Naive thymus-derived CD8-positive, alpha-beta T cell (primary cell): ENCODE data around the gene UMAD1. TPM values are rescaled to one million over a fixed set of nuclear protein-coding genes. Genes with fewer than 3 reads are reported as not detected.
A peak's percentile ranks its signal among the peaks of the same experiment; 100 is the strongest.
"Not testable (repeated sequence)": the region's sequence is repeated elsewhere in the genome, so short reads cannot be mapped to it uniquely, and the experiment has no call there.

Experiments used
- ATAC-seq, 2 donors: fragments of 150-1000 bp; cut with Tn5 transposase in 1 of 2; sonication (Bioruptor Pico), chemical (Tn5 transposase) in 1 of 2; 1 replicate in 1 of 2; 2 replicates in 1 of 2; pipeline ENCODE4 v1.10.0; 2021; ENCODE audit warnings: mild to moderate bottlenecking in 2 of 2, moderate library complexity in 2 of 2
- POLR2A ChIA-PET: fragments of 350-600 bp; sonication (Branson Sonifier 250); formaldehyde crosslinking; loops from one replicate; lab custom pipeline; 2021; ENCODE audit warnings: antibody characterized with exemption; lab: Charles Lee
- DNase-seq, 10 donors: peaks; one replicate each; pipeline versions ENCODE4 v3.0.0 to v3.0.0-alpha.2; 2020 to 2022
- H3K27ac Mint-ChIP-seq, 10 donors: one replicate each; pipeline ENCODE4 v1.8.0; 2020 to 2022; ENCODE audit warnings: mild to moderate bottlenecking in 10 of 10, mixed read lengths in 10 of 10, moderate library complexity in 4 of 10, inconsistent platforms in 1 of 10
- H3K27me3 Mint-ChIP-seq, 5 donors: one replicate each; pipeline ENCODE4 v1.8.0; 2021 to 2022; ENCODE audit warnings: mixed read lengths in 5 of 5
- H3K36me3 Mint-ChIP-seq, 3 donors: one replicate each; pipeline ENCODE4 v1.8.0; 2020 to 2022; ENCODE audit warnings: mixed read lengths in 3 of 3, mild to moderate bottlenecking in 2 of 3, inconsistent platforms in 1 of 3
- H3K4me1 Mint-ChIP-seq, 4 donors: one replicate each; pipeline ENCODE4 v1.8.0; 2021 to 2022; ENCODE audit warnings: mixed read lengths in 4 of 4
- H3K4me3 Mint-ChIP-seq, 10 donors: one replicate each; pipeline ENCODE4 v1.8.0; 2020 to 2022; ENCODE audit warnings: mild to moderate bottlenecking in 10 of 10, mixed read lengths in 10 of 10, moderate library complexity in 6 of 10, inconsistent platforms in 1 of 10
- H3K9me3 Mint-ChIP-seq, 9 donors: one replicate each; pipeline ENCODE4 v1.8.0; 2020 to 2022; ENCODE audit warnings: mixed read lengths in 9 of 9, mild to moderate bottlenecking in 3 of 9, inconsistent platforms in 1 of 9, moderate library complexity in 1 of 9
- polyA plus RNA-seq, 3 donors: library from polyadenylated mRNA; unstranded; fragments of 300-500 nt; fragmentation: Illumina TruSeq; gene quantifications; one replicate each; pipeline ENCODE4 v1.2.3, GENCODE V29; 2021
- total RNA-seq, 8 experiments: library from RNA in 2 of 8; stranded (reverse) in 2 of 8; gene quantifications; one replicate each; pipeline ENCODE4 v1.2.3 and lab custom pipeline; 2021 to 2026

UMAD1 gene
- total and polyA plus RNA-seq, 5 experiments from 2014 or later, result 18.4 to 35.5 (median 25.9) TPM

GRCh38 chr7:7654964-7655715 is 14.6 kb downstream of the UMAD1 start:
- Mint-ChIP-seq H3K9me3 (peaks cover 0 to 41% (median 22%) of the 10 kb centered on the region in 9 donors), H3K27me3 (no peaks in the 10 kb centered on the region), H3K36me3 (peaks cover 29 to 35% (median 30%) of the 10 kb centered on the region in 3 donors), H3K27ac (peak overlapping the region in 1 of 10 donors; percentile 27), H3K4me1 (peaks cover 36 to 62% (median 50%) of the 10 kb centered on the region in 4 donors), H3K4me3 (no peak overlapping the region)
- no peak for ATAC-seq
- POLR2A ChIA-PET, result interaction anchor here (0.7 kb wide), 1 partner anchor 229 kb away, joined by 4 read pairs; no protein-coding TSS in a partner anchor
- DNase-seq, result no peak

GRCh38 chr7:7656459-7656858 is 15.9 kb downstream of the UMAD1 start:
- Mint-ChIP-seq H3K36me3 (peaks cover 30 to 35% (median 34%) of the 10 kb centered on the region in 3 donors), H3K9me3 (peaks cover 0 to 42% (median 23%) of the 10 kb centered on the region in 9 donors), H3K27ac (peak overlapping the region in 2 of 10 donors; percentile 10 to 60), H3K4me1 (peaks cover 40 to 62% (median 52%) of the 10 kb centered on the region in 4 donors)
- ATAC-seq, H3K4me3 Mint-ChIP-seq, POLR2A ChIA-PET, DNase-seq, H3K27me3 Mint-ChIP-seq: not testable (repeated sequence)

GRCh38 chr7:7662527-7662926 is 22.0 kb downstream of the UMAD1 start:
- peaks cover 18 to 25% (median 19%) of the 10 kb centered on the region in 3 donors for H3K36me3 Mint-ChIP-seq
- peaks cover 0 to 25% (median 17%) of the 10 kb centered on the region in 9 donors for H3K9me3 Mint-ChIP-seq
- H3K4me1 Mint-ChIP-seq, result peaks cover 25 to 47% (median 42%) of the 10 kb centered on the region in 4 donors
- no peak overlapping the region for H3K4me3 Mint-ChIP-seq
- POLR2A ChIA-PET, result no interaction called here
- no peak overlapping the region for H3K27ac Mint-ChIP-seq
- no peaks in the 10 kb centered on the region for H3K27me3 Mint-ChIP-seq
- DNase-seq (no peak), ATAC-seq (no peak)

- DNase-seq (no peak), ATAC-seq (no peak)
- H3K4me1 Mint-ChIP-seq, result peaks cover 25 to 49% (median 37%) of the 10 kb centered on the region in 4 donors
- peaks cover 9 to 19% (median 15%) of the 10 kb centered on the region in 3 donors for H3K36me3 Mint-ChIP-seq
- H3K9me3 Mint-ChIP-seq, result peaks cover 0 to 10% (median 7%) of the 10 kb centered on the region in 9 donors
- no peak overlapping the region for H3K4me3 Mint-ChIP-seq
- no peaks in the 10 kb centered on the region for H3K27me3 Mint-ChIP-seq
- POLR2A ChIA-PET, result no interaction called here
- peak overlapping the region in 5 of 10 donors; percentile 1 to 52 (median 19) for H3K27ac Mint-ChIP-seq
Measured at GRCh38 chr7:7664291-7664690, 23.7 kb downstream of the UMAD1 start.

- peaks cover 22 to 48% (median 33%) of the 10 kb centered on the region in 4 donors for H3K4me1 Mint-ChIP-seq
- POLR2A ChIA-PET, result no interaction called here
- peak overlapping the region in 1 of 10 donors; percentile 1 for H3K27ac Mint-ChIP-seq
- H3K9me3 Mint-ChIP-seq, result peaks cover 0 to 4% (median under 1%) of the 10 kb centered on the region in 9 donors
- H3K36me3 Mint-ChIP-seq, result peaks cover 1 to 14% (median 13%) of the 10 kb centered on the region in 3 donors
- H3K4me3 Mint-ChIP-seq, result no peak overlapping the region
- no peaks in the 10 kb centered on the region for H3K27me3 Mint-ChIP-seq
- DNase-seq, result no peak
- ATAC-seq, result no peak
Measured at GRCh38 chr7:7665031-7665430, 24.5 kb downstream of the UMAD1 start.

- H3K4me3 Mint-ChIP-seq, result no peak overlapping the region
- ATAC-seq, result no peak
- no peak overlapping the region for H3K27ac Mint-ChIP-seq
- no peaks in the 10 kb centered on the region for H3K27me3 Mint-ChIP-seq
- POLR2A ChIA-PET, result no interaction called here
- H3K9me3 Mint-ChIP-seq, result peaks cover 0 to 3% (median 0%) of the 10 kb centered on the region in 9 donors
- H3K4me1 Mint-ChIP-seq, result peaks cover 17 to 52% (median 41%) of the 10 kb centered on the region in 4 donors
- H3K36me3 Mint-ChIP-seq, result peaks cover 0 to 20% (median 6%) of the 10 kb centered on the region in 3 donors
- no peak for DNase-seq
Measured at GRCh38 chr7:7667187-7667586, 26.6 kb downstream of the UMAD1 start.

- peaks cover 0 to 29% (median 17%) of the 10 kb centered on the region in 3 donors for H3K36me3 Mint-ChIP-seq
- peaks cover 24 to 56% (median 47%) of the 10 kb centered on the region in 4 donors for H3K4me1 Mint-ChIP-seq
- no peaks in the 10 kb centered on the region for H3K27me3 Mint-ChIP-seq
- peaks cover 0 to 3% (median 0%) of the 10 kb centered on the region in 9 donors for H3K9me3 Mint-ChIP-seq
- POLR2A ChIA-PET, result no interaction called here
- H3K27ac Mint-ChIP-seq, result no peak overlapping the region
- ATAC-seq (no peak), DNase-seq (no peak)
- H3K4me3 Mint-ChIP-seq, result no peak overlapping the region
Measured at GRCh38 chr7:7668706-7669105, 28.2 kb downstream of the UMAD1 start.

- POLR2A ChIA-PET, result no interaction called here
- ATAC-seq (no peak), DNase-seq (no peak)
- Mint-ChIP-seq H3K4me3 (no peak overlapping the region), H3K27me3 (no peaks in the 10 kb centered on the region), H3K4me1 (peaks cover 17 to 49% (median 44%) of the 10 kb centered on the region in 4 donors), H3K36me3 (peaks cover 0 to 32% (median 31%) of the 10 kb centered on the region in 3 donors), H3K9me3 (peaks cover 0 to 3% (median 0%) of the 10 kb centered on the region in 9 donors), H3K27ac (peak overlapping the region in 2 of 10 donors; percentile 22 to 75)
Measured at GRCh38 chr7:7670490-7670889, 29.9 kb downstream of the UMAD1 start.

GRCh38 chr7:7671361-7671760 is 30.8 kb downstream of the UMAD1 start:
- H3K27ac Mint-ChIP-seq, result peak overlapping the region in 8 of 10 donors; percentile 5 to 85 (median 56)
- H3K4me1 Mint-ChIP-seq, result peaks cover 21 to 52% (median 45%) of the 10 kb centered on the region in 4 donors
- peak overlapping the region in 3 of 10 donors; percentile 5 to 64 (median 23) for H3K4me3 Mint-ChIP-seq

GRCh38 chr7:7672545-7673239 is 32.1 kb downstream of the UMAD1 start:
- Mint-ChIP-seq H3K36me3 (peaks cover 11 to 42% (median 40%) of the 10 kb centered on the region in 3 donors), H3K4me1 (peaks cover 21 to 51% (median 45%) of the 10 kb centered on the region in 4 donors), H3K9me3 (peaks cover 0 to 9% (median 3%) of the 10 kb centered on the region in 9 donors), H3K27me3 (no peaks in the 10 kb centered on the region), H3K27ac (peak overlapping the region in 9 of 10 donors; percentile 5 to 84 (median 73)), H3K4me3 (peak overlapping the region in 4 of 10 donors; percentile 4 to 35 (median 19))
- ATAC-seq (no peak), DNase-seq (no peak)
- POLR2A ChIA-PET, result no interaction called here

More at GRCh38 chr7:7671361-7671760, 30.8 kb downstream of the UMAD1 start:
- H3K36me3 Mint-ChIP-seq, result peaks cover 6 to 40% (median 37%) of the 10 kb centered on the region in 3 donors
- POLR2A ChIA-PET, result no interaction called here
- no peak for ATAC-seq
- H3K9me3 Mint-ChIP-seq, result peaks cover 0 to 8% (median 0%) of the 10 kb centered on the region in 9 donors
- DNase-seq, result no peak
- H3K27me3 Mint-ChIP-seq, result no peaks in the 10 kb centered on the region

- POLR2A ChIA-PET, result no interaction called here
- DNase-seq (no peak), ATAC-seq (no peak)
- Mint-ChIP-seq H3K9me3 (peaks cover 0 to 10% (median 6%) of the 10 kb centered on the region in 9 donors), H3K27me3 (no peaks in the 10 kb centered on the region), H3K4me1 (peaks cover 21 to 48% (median 45%) of the 10 kb centered on the region in 4 donors), H3K27ac (peak overlapping the region in 8 of 10 donors; percentile 5 to 84 (median 74)), H3K36me3 (peaks cover 11 to 42% (median 41%) of the 10 kb centered on the region in 3 donors), H3K4me3 (peak overlapping the region in 2 of 10 donors; percentile 33 to 35)
Measured at GRCh38 chr7:7673240-7673550, 32.6 kb downstream of the UMAD1 start.

- H3K36me3 Mint-ChIP-seq, result peaks cover 11 to 42% (median 33%) of the 10 kb centered on the region in 3 donors
- H3K27me3 Mint-ChIP-seq, result no peaks in the 10 kb centered on the region
- peak overlapping the region in 9 of 10 donors; percentile 5 to 90 (median 63) for H3K27ac Mint-ChIP-seq
- H3K9me3 Mint-ChIP-seq, result peaks cover 0 to 10% (median 6%) of the 10 kb centered on the region in 9 donors
- H3K4me1 Mint-ChIP-seq, result peaks cover 23 to 44% (median 39%) of the 10 kb centered on the region in 4 donors
- no peak overlapping the region for H3K4me3 Mint-ChIP-seq
- POLR2A ChIA-PET, result no interaction called here
- DNase-seq (no peak), ATAC-seq (peak in 1 of 2 donors; percentile 43)
Measured at GRCh38 chr7:7675686-7676085, 35.1 kb downstream of the UMAD1 start.
